ENCODE data around the gene VSTM1. TPM values are rescaled to one million over a fixed set of nuclear protein-coding genes. Genes with fewer than 3 reads are reported as not detected.
"Not testable (repeated sequence)": the region's sequence is repeated elsewhere in the genome, so short reads cannot be mapped to it uniquely, and the experiment has no call there.

The VSTM1 gene
- total RNA-seq, 1 donor from 2014 or later, result not detected

DNA sequence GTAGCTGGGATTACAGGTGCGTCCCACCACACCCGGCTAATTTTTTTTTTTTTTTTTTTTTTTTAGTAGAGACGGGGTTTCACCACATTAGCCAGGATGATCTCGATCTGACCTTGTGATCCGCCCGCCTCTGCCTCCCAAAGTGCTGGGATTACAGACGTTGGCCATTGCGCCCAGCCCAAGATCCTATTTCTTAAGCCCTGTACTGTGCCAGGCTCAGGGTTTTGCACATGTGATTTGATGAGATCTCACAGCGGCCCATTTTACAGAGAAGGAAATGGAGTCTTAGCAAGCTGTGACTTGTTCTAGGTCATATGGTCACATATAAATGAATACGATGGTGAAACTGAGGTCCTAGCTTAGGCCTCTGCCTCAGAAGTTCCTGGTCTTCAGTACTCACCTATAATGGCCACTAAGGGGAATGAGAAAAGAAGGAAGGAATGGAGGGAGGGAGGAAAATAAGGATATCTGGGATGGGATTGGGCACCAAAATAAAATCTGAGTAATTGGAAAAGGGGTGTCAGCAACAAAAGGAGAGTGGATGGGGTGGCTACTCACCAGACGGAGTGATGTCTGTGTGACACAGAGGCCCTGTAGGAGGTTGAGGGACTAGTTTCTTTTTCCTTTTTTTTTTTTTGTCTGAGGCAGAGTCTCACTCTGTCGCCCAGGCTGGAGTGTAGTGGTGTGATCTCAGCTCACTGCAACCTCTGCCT is 35.6 kb upstream of the VSTM1 start:
- Mint-ChIP-seq H3K4me1 (peaks cover 23% of the 10 kb centered on the region), H3K4me3 (no peak overlapping the region), H3K36me3 (ENCODE audit: low read depth) (peaks cover 4% of the 10 kb centered on the region), H3K27me3 (peaks cover 6% of the 10 kb centered on the region), H3K27ac (no peak overlapping the region), H3K9me3 (peaks cover 1% of the 10 kb centered on the region)
- ATAC-seq (ENCODE audit: low read depth), result no peak
- intact Hi-C loops (cut with micrococcal nuclease), result no loop called here
- no peak for DNase-seq
- ChIA-PET POLR2A (interaction anchor here (0.9 to 1.4 kb wide), 2 partner anchors 16 to 38 kb away, joined by 3 read pairs; partner anchors contain the start of genes CNOT3, PRPF31 and TFPT), CTCF (no interaction called here)
- TF ChIP-seq, protein P1, sequence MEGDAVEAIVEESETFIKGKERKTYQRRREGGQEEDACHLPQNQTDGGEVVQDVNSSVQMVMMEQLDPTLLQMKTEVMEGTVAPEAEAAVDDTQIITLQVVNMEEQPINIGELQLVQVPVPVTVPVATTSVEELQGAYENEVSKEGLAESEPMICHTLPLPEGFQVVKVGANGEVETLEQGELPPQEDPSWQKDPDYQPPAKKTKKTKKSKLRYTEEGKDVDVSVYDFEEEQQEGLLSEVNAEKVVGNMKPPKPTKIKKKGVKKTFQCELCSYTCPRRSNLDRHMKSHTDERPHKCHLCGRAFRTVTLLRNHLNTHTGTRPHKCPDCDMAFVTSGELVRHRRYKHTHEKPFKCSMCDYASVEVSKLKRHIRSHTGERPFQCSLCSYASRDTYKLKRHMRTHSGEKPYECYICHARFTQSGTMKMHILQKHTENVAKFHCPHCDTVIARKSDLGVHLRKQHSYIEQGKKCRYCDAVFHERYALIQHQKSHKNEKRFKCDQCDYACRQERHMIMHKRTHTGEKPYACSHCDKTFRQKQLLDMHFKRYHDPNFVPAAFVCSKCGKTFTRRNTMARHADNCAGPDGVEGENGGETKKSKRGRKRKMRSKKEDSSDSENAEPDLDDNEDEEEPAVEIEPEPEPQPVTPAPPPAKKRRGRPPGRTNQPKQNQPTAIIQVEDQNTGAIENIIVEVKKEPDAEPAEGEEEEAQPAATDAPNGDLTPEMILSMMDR (IDR thresholded peaks at IDR 0.05), result no peak

DNA sequence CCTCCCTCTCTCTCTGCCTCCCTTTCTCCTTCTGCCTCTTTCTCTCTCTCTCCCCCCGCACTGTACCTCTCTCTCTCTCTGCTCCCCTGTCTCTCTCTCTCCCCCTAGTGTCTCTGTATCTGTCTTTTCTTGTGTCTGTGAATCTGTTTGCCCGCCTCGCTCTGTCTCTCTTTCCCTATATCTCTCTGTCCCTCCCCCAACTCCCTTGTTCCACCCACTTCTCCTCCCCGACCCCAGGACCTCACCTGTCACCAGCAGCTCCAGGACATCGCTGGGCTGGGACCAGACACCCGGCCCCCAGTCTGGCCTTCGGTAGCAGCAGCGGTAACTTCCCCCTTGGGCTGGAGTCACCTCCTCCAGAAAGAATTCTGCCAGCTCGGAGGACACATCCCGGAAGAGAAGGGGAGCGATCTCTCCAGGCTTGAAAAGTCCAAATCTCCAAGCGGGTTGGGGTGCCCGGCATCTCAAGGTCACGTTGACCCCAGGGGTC is 33.0 kb upstream of the VSTM1 start:
- peak overlapping the region; percentile 26 for H3K27ac Mint-ChIP-seq
- intact Hi-C loops (cut with micrococcal nuclease), result no loop called here

DNA sequence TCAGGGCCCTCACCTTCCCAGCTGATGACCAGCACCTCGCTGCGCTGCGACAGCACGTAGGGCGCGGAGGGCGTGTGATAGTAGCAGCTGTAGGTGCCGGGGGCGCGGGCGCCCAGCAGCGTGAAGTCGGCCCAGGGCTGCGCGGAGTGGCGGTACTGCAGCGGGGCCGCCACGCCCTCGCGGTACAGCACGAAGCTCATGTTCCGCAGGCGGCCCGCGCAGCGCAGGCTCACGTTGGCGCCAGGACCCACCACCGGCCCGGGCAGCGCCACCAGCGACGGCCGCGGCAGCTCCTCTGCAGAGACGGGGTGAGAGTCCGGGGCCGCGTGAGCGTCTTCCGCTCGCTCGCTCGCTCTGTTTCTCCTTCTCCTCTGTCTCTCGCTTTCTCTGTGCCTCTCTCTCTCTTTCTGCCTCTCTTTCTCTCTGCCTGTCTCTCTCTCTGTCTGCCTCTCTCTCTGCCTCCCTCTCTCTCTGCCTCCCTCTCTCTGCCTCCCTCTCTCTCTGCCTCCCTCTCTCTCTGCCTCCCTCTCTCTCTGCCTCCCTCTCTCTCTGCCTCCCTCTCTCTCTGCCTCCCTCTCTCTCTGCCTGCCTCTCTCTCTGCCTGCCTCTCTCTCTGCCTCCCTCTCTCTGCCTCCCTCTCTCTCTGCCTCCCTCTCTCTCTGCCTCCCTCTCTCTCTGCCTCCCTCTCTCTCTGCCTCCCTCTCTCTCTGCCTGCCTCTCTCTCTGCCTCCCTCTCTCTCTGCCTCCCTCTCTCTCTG is 32.3 kb upstream of the VSTM1 start:
- intact Hi-C loops (cut with micrococcal nuclease), result not testable (repeated sequence)
- peak; percentile 85 for ATAC-seq (ENCODE audit: low read depth)

More for the DNA sequence above, 33.0 kb upstream of the VSTM1 start:
- ChIA-PET CTCF (no interaction called here), POLR2A (interaction anchor here (0.6 to 1.3 kb wide), 4 partner anchors 13 to 352 kb away, joined by 3 to 16 read pairs (median 4); partner anchors contain the start of genes PRPF31 and TFPT)
- ATAC-seq (ENCODE audit: low read depth), result peak; percentile 43
- DNase-seq, result no peak
- Mint-ChIP-seq H3K36me3 (ENCODE audit: low read depth) (no peaks in the 10 kb centered on the region), H3K27me3 (peaks cover 12% of the 10 kb centered on the region), H3K4me1 (peaks cover 9% of the 10 kb centered on the region), H3K4me3 (peak overlapping the region; percentile 70), H3K9me3 (peaks cover 3% of the 10 kb centered on the region)
- TF ChIP-seq, protein P1 (IDR thresholded peaks at IDR 0.05), result no peak

GRCh38 chr19:54095136-54095858 is 31.6 kb upstream of the VSTM1 start:
- intact Hi-C loops (cut with micrococcal nuclease), result no loop called here
- Mint-ChIP-seq H3K4me3 (no peak overlapping the region), H3K4me1 (peaks cover 9% of the 10 kb centered on the region), H3K27ac (no peak overlapping the region), H3K27me3 (peaks cover 12% of the 10 kb centered on the region), H3K9me3 (peaks cover 3% of the 10 kb centered on the region), H3K36me3 (ENCODE audit: low read depth) (no peaks in the 10 kb centered on the region)
- ChIA-PET POLR2A (interaction anchor here (0.6 to 1.4 kb wide), 5 partner anchors 20 to 163 kb away, joined by 3 to 6 read pairs (median 3); partner anchors contain the start of genes PRPF31 and TFPT), CTCF (interaction anchor here (0.9 kb wide), 1 partner anchor 302 kb away, joined by 3 read pairs; no protein-coding TSS in a partner anchor)
- ATAC-seq (ENCODE audit: low read depth) (no peak), DNase-seq (no peak)
- TF ChIP-seq, protein P1 (IDR thresholded peaks at IDR 0.05), result no peak

More for the DNA sequence above, 32.3 kb upstream of the VSTM1 start:
- peaks cover 12% of the 10 kb centered on the region for H3K27me3 Mint-ChIP-seq
- H3K9me3 Mint-ChIP-seq; H3K4me1 Mint-ChIP-seq; H3K36me3 Mint-ChIP-seq (ENCODE audit: low read depth); H3K27ac Mint-ChIP-seq: not testable (repeated sequence)
- ChIA-PET POLR2A (interaction anchor here (0.7 to 1.3 kb wide), 4 partner anchors 12 to 70 kb away, joined by 3 to 16 read pairs (median 4); partner anchors contain the start of genes PRPF31 and TFPT), CTCF (interaction anchor here (0.9 kb wide), 1 partner anchor 303 kb away, joined by 3 read pairs; no protein-coding TSS in a partner anchor)
- DNase-seq, result peak; percentile 44
- peak overlapping the region; percentile 72 for H3K4me3 Mint-ChIP-seq

GRCh38 chr19:54094426-54095000 is 30.8 kb upstream of the VSTM1 start:
- intact Hi-C loops (cut with micrococcal nuclease), result no loop called here
- ATAC-seq (ENCODE audit: low read depth) (no peak), DNase-seq (no peak)
- no peaks in the 10 kb centered on the region for H3K36me3 Mint-ChIP-seq (ENCODE audit: low read depth)
- peak overlapping the region; percentile 15 for H3K4me3 Mint-ChIP-seq
- peaks cover 9% of the 10 kb centered on the region for H3K4me1 Mint-ChIP-seq
- peaks cover 12% of the 10 kb centered on the region for H3K27me3 Mint-ChIP-seq
- TF ChIP-seq, protein P1 (IDR thresholded peaks at IDR 0.05), result no peak
- no peak overlapping the region for H3K27ac Mint-ChIP-seq
- ChIA-PET POLR2A (interaction anchor here (0.6 to 1.4 kb wide), 2 partner anchors 112 to 163 kb away, joined by 3 to 6 read pairs; no protein-coding TSS in a partner anchor), CTCF (no interaction called here)
- peaks cover 3% of the 10 kb centered on the region for H3K9me3 Mint-ChIP-seq

All from activated B cell treated with CpG ODN at 0.5 μM for 24 hours (primary cell).